ENCODE data around the gene DBH.

DNA sequence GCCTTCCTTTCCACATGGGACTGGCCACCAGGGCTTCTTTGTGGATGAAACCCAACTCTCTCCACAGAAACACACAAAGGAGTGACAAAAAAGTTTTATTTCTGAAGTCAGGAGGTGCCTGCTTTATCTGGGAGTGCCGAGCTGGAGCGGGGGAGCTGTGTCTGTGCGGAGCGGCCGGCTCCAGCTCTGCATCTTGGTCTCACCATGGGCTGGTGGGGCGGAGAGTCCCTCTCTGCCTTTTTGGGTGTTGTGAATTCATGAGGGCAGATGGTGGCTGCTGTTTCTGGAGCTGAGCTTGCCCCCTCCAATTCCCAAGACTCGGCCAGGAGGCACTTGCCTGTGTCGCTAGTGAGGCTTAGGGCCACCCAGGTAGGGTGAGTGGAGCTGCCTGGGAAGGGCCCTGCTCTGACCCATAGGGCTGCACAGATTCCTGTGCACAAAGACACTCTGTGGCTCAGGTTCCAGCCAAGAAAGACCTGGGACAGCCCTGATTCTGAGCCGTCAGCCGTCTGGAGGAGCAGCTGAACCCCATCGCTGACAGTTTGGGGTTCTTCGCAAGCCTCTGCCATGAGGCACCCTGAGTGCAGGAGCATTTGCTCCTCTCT, 1.4 kb downstream of the DBH start:
- TF ChIP-seq POLR2AphosphoS5 (IDR thresholded peaks at IDR 0.05; ENCODE audit: low read depth, low read length), result no peak
- TF ChIP-seq SIN3A (IDR thresholded peaks at IDR 0.05; ENCODE audit: borderline replicate concordance, insufficient read depth, low read length), result no peak
- TF ChIP-seq, protein P1, sequence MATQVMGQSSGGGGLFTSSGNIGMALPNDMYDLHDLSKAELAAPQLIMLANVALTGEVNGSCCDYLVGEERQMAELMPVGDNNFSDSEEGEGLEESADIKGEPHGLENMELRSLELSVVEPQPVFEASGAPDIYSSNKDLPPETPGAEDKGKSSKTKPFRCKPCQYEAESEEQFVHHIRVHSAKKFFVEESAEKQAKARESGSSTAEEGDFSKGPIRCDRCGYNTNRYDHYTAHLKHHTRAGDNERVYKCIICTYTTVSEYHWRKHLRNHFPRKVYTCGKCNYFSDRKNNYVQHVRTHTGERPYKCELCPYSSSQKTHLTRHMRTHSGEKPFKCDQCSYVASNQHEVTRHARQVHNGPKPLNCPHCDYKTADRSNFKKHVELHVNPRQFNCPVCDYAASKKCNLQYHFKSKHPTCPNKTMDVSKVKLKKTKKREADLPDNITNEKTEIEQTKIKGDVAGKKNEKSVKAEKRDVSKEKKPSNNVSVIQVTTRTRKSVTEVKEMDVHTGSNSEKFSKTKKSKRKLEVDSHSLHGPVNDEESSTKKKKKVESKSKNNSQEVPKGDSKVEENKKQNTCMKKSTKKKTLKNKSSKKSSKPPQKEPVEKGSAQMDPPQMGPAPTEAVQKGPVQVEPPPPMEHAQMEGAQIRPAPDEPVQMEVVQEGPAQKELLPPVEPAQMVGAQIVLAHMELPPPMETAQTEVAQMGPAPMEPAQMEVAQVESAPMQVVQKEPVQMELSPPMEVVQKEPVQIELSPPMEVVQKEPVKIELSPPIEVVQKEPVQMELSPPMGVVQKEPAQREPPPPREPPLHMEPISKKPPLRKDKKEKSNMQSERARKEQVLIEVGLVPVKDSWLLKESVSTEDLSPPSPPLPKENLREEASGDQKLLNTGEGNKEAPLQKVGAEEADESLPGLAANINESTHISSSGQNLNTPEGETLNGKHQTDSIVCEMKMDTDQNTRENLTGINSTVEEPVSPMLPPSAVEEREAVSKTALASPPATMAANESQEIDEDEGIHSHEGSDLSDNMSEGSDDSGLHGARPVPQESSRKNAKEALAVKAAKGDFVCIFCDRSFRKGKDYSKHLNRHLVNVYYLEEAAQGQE (IDR thresholded peaks at IDR 0.05; ENCODE audit: insufficient read depth in 1 of 2, low read depth in 2 of 2, low read length in 2 of 2), result no peak
